MCF 10A (cell line): ENCODE measurements around the gene TPD52L1. TPM values are rescaled to one million over a fixed set of nuclear protein-coding genes. Genes with fewer than 3 reads are reported as not detected.

Experiments
- BruUV-seq: library from RNA; stranded (reverse); fragments of 400-500 nt; replicated peaks from 2 replicates; lab custom pipeline; 2021; lab: Mats Ljungman, UMichigan
- CTCF ChIA-PET: fragments of 300-600 bp; sonication (Branson Sonifier 250); formaldehyde crosslinking; extraction: SDS; loops from one replicate; lab custom pipeline; 2021; ENCODE audit warnings: antibody characterized with exemption, inconsistent platforms; lab: Yijun Ruan, JAX
- POLR2A ChIA-PET: fragments of 300-600, 350-650 bp; sonication (Branson Sonifier 250); formaldehyde crosslinking; extraction: SDS; loops from one replicate; lab custom pipeline; 2020; ENCODE audit warnings: antibody characterized with exemption, inconsistent platforms; lab: Yijun Ruan, JAX
- DNase-seq: peaks from one replicate; pipeline ENCODE4 v3.0.0-alpha.2; 2018; ENCODE audit not compliant: unreplicated experiment
- H3K27ac Mint-ChIP-seq: one replicate; pipeline ENCODE4 v1.8.0; 2022; ENCODE audit warnings: mild to moderate bottlenecking, low read depth, mixed read lengths; ENCODE audit not compliant: unreplicated experiment
- H3K27me3 Mint-ChIP-seq: one replicate; pipeline ENCODE4 v1.8.0; 2022; ENCODE audit warnings: mixed read lengths; ENCODE audit not compliant: insufficient read depth, unreplicated experiment
- H3K36me3 Mint-ChIP-seq: one replicate; pipeline ENCODE4 v1.8.0; 2022; ENCODE audit warnings: mild to moderate bottlenecking, moderate library complexity, mixed read lengths; ENCODE audit not compliant: insufficient read depth, unreplicated experiment
- H3K4me1 Mint-ChIP-seq: one replicate; pipeline ENCODE4 v1.8.0; 2022; ENCODE audit warnings: mixed read lengths; ENCODE audit not compliant: insufficient read depth, unreplicated experiment
- H3K4me3 Mint-ChIP-seq: one replicate; pipeline ENCODE4 v1.8.0; 2022; ENCODE audit warnings: mild to moderate bottlenecking, moderate library complexity, mixed read lengths; ENCODE audit not compliant: unreplicated experiment
- H3K9me3 Mint-ChIP-seq: one replicate; pipeline ENCODE4 v1.8.0; 2022; ENCODE audit warnings: mixed read lengths; ENCODE audit not compliant: unreplicated experiment
- intact Hi-C: fragments of 100-400 bp; cut with micrococcal nuclease; formaldehyde crosslinking; loops from 2 replicates; pipeline ENCODE4 v1.14.1; 2022
- total RNA-seq: library from RNA; stranded (reverse); gene quantifications from 2 replicates; pipeline ENCODE4 v1.2.3, GENCODE V29; 2022
- TF ChIP-seq, protein P1 (sequence below): fragments of 200-600 bp; IDR thresholded peaks from one replicate; pipeline ENCODE4 v1.8.0; 2022; ENCODE audit warnings: antibody characterized with exemption, mild to moderate bottlenecking; ENCODE audit not compliant: unreplicated experiment

Gene TPD52L1
- total RNA-seq, 1 experiment from 2014 or later = 69.5 TPM

DNA sequence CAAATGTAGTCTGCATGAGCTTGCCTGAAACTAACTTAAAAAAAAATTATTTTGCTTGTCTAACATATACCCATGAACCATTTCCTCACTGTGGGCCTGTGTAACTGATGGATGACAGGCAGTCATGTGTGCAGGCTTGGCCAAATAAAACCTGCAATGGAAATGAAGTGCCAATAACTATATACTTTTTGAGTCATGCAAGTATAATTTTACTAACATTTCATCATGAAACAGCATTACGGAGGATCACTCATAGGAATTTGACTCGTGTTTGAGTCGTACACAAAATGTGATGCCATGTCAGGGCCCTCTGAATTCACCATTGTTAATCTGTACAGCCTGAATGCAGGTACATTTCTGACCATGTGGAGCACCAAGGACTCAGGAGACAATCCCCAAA is 101.6 kb downstream of the TPD52L1 start:
- DNase-seq = no peak
- intact Hi-C loops = loop anchor here (5.0 kb wide), 1 partner anchor 63 kb away; no protein-coding TSS in a partner anchor
- POLR2A ChIA-PET = interaction anchor here (1.0 to 2.3 kb wide), 5 partner anchors 10 to 58 kb away, joined by 3 to 6 read pairs (median 4); no protein-coding TSS in a partner anchor

DNA sequence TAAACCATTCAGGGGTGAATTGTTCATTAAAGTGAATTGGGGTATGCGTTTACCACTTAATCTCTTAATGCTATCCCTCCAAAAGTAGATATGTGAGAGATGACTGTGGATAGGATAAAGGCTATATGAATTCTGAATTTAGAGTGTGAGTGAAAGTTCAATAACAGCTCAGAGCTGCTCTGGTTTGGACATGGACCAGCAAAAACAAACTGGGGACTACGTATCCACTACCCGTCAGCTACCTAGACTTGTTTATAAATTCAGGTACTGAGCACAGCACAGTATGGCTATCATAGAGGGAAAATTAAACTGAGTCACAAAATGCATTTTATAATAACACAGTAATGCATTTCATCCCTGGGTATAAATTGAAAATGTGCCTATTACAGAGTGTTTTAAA is 103.8 kb downstream of the TPD52L1 start:
- Mint-ChIP-seq H3K4me3 (no peak overlapping the region), H3K4me1 (peaks cover 37% of the 10 kb centered on the region), H3K9me3 (no peaks in the 10 kb centered on the region), H3K27me3 (no peaks in the 10 kb centered on the region), H3K27ac (no peak overlapping the region), H3K36me3 (no peaks in the 10 kb centered on the region)
- no TSS peak for BruUV-seq
- TF ChIP-seq, protein P1, sequence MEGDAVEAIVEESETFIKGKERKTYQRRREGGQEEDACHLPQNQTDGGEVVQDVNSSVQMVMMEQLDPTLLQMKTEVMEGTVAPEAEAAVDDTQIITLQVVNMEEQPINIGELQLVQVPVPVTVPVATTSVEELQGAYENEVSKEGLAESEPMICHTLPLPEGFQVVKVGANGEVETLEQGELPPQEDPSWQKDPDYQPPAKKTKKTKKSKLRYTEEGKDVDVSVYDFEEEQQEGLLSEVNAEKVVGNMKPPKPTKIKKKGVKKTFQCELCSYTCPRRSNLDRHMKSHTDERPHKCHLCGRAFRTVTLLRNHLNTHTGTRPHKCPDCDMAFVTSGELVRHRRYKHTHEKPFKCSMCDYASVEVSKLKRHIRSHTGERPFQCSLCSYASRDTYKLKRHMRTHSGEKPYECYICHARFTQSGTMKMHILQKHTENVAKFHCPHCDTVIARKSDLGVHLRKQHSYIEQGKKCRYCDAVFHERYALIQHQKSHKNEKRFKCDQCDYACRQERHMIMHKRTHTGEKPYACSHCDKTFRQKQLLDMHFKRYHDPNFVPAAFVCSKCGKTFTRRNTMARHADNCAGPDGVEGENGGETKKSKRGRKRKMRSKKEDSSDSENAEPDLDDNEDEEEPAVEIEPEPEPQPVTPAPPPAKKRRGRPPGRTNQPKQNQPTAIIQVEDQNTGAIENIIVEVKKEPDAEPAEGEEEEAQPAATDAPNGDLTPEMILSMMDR = no peak
- POLR2A ChIA-PET = interaction anchor here (1.8 kb wide), 1 partner anchor 12 kb away, joined by 4 read pairs; no protein-coding TSS in a partner anchor
- DNase-seq = no peak
- intact Hi-C loops = loop anchor here (5.0 kb wide), 1 partner anchor 65 kb away; no protein-coding TSS in a partner anchor
- CTCF ChIA-PET = interaction anchor here (0.9 kb wide), 1 partner anchor 65 kb away, joined by 4 read pairs; no protein-coding TSS in a partner anchor

More for the DNA sequence above, 101.6 kb downstream of the TPD52L1 start:
- CTCF ChIA-PET = interaction anchor here (0.6 to 2.5 kb wide), 6 partner anchors 9 to 644 kb away, joined by 3 to 12 read pairs (median 4); partner anchors contain the start of gene TPD52L1
- BruUV-seq = no TSS peak
- Mint-ChIP-seq H3K4me3 (no peak overlapping the region), H3K27ac (no peak overlapping the region), H3K9me3 (no peaks in the 10 kb centered on the region), H3K27me3 (no peaks in the 10 kb centered on the region), H3K36me3 (peaks cover 8% of the 10 kb centered on the region), H3K4me1 (peaks cover 37% of the 10 kb centered on the region)
- TF ChIP-seq, protein P1 = no peak

DNA sequence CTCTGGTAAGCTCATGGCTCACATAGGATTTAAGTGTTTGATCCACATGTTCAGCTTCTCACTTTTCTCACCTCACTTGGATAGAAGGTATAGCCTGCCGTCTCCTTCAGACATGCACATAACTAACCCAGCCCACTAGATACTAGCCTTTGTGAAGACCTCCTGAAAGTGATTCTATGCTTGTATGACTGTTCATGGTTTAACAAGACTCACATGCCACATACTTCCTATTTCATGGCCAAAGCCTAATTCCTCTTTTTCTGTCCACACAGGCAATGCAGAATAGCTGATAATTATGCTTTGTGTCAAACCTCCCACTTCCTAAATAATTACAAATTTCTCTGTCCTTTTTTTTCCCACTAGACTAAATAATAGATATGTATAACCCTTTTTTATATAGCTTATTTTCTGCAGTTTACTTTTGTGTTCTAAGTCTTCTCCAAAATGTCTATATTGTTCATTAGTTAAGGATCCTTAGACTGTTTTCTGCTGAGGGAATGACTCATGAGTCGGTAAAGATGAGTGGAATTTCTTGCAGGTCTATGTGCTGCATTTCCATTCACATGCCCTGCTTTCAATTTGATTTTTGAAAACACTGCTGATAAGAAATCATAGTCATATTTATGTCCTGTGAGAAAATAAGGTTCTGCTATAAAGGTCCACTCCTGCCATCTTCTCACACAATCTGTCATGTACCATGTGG is 105.2 kb downstream of the TPD52L1 start:
- H3K4me1 Mint-ChIP-seq = peaks cover 23% of the 10 kb centered on the region
- no peak overlapping the region for H3K4me3 Mint-ChIP-seq
- H3K9me3 Mint-ChIP-seq = no peaks in the 10 kb centered on the region
- no TSS peak for BruUV-seq
- ChIA-PET CTCF (interaction anchor here (0.6 to 1.0 kb wide), 3 partner anchors 16 to 104 kb away, joined by 3 to 4 read pairs (median 3); no protein-coding TSS in a partner anchor), POLR2A (interaction anchor here (0.6 to 1.8 kb wide), 3 partner anchors 13 to 552 kb away, joined by 3 to 4 read pairs (median 3); no protein-coding TSS in a partner anchor)
- no peak for DNase-seq
- H3K27ac Mint-ChIP-seq = no peak overlapping the region
- TF ChIP-seq, protein P1 = no peak
- H3K36me3 Mint-ChIP-seq = no peaks in the 10 kb centered on the region
- no peaks in the 10 kb centered on the region for H3K27me3 Mint-ChIP-seq
- intact Hi-C loops = loop anchor here (5.0 kb wide), 1 partner anchor 67 kb away; no protein-coding TSS in a partner anchor

DNA sequence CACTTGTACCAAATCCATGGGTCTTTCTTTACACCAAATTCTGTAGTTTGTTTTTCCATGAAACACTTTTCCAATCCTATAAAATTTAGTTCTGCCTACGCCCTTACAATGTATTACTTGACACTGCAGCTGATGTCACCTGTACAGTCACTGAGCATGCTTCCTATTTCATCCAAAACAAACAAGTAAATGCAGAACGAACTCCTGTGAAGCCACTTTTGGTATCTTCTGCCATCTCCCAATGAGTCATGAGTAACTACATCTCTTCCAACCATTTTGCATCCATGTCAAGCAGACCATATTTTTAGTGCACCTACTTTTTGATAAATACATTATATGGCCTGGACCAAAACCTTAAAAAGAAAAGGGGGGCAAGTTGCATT is 105.8 kb downstream of the TPD52L1 start:
- no peak for DNase-seq
- Mint-ChIP-seq H3K9me3 (no peaks in the 10 kb centered on the region), H3K27me3 (no peaks in the 10 kb centered on the region), H3K27ac (no peak overlapping the region), H3K4me1 (peaks cover 17% of the 10 kb centered on the region), H3K36me3 (no peaks in the 10 kb centered on the region), H3K4me3 (no peak overlapping the region)
- TF ChIP-seq, protein P1 = no peak
- intact Hi-C loops = loop anchor here (5.0 kb wide), 1 partner anchor 67 kb away; no protein-coding TSS in a partner anchor
- BruUV-seq = no TSS peak
- ChIA-PET CTCF (no interaction called here), POLR2A (no interaction called here)
